ENCODE measurements around the gene KCTD12.
A peak's percentile ranks its signal among the peaks of the same experiment; 100 is the strongest.

Gene KCTD12

DNA sequence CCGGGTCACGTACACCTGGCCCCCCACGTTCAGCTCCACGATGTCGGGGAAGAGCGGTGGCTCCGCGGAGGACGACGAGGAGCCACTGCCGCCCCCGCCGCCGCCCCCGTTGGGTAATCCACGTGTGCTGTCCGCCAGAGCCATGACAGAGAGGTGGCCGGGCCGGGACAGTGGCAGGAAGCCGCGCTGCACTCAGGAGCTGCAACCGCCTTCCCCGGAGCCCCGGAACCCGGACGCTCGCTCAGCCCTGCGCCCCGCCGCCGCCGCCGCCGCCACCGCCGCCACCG lies 257 bp downstream of the KCTD12 start:
- no peak for DNase-seq

DNA sequence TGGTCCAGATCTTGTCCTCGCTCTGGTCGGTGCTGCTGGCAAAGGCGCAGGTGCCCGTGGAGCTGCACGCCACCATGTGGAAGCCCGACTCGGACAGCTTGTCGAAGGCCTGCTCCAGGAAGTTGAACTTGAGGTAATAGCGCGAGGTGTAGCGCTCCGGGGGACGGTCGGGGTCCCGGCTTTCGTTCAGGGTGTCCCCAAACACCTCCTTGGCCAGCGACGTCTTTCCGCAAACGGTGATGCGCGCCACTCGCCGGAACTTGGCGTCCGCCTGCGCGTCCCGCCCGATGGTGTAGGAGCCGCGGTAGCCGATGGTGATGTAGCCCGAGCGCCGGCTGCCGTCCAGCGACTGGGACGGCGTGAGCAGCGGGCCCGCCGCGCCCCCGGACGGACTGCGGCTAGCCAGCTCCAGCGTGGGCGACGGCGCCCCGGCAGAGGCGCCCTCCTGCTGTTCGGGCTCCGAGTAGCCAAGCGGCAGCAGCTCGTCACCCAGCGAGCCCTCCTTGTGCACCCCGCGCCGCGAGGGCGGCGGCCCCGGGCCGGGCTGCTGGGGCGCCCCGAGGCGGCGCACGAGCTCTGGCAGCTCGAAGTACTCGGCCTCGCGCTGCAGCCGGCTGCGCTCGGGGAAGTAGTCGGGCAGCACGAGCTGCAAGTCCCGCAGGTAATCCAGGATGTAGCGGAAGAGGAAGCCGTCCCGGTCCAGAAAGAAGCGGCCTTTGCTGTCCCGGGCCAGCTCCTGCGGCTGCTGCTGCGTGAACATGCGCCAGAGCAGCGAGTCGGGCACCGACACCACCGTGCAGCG lies 801 bp downstream of the KCTD12 start:
- DNase-seq = peak; percentile 52

DNA sequence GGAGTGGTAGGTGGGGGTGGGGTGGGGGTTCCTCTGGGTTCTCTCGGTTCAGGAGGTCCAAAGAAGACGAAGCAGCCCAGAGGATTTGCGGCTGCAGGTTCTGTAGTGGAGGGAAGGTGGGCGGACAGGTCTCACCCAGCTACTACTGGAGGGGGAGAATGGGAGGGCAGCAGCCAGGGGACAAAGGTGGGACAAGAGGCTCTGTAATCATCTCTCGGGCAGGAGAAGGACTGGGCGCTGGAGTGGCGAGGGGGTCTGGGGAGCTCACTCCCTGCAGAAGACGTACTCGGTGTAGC lies 1.4 kb downstream of the KCTD12 start:
- DNase-seq = no peak

GRCh38 chr13:76884186-76884906 lies 1.9 kb downstream of the KCTD12 start:
- no peak for DNase-seq

- no peak for DNase-seq
Observed at GRCh38 chr13:76883236-76883635, 3.0 kb downstream of the KCTD12 start.

DNA sequence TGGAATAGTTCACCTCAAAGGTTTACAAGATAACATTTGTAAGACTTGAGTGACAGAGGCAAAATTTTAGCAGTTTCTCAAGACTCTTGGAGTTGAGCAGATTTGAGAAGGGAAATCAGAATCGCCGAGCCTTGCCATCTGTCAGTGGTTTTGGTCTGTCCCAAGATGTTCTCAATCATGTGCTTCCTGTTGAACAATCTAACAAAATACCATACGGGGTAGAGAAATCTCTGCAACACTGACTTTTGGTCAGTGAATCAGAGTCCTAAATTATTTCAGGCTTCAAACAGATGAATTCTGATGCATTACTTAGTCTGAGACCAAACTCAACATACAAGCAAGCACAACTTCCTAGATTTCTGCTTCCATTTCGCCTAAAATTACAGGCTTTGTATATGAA lies 3.8 kb downstream of the KCTD12 start:
- no peak for DNase-seq

GRCh38 chr13:76879883-76880270 lies 6.3 kb downstream of the KCTD12 start:
- DNase-seq = no peak

GRCh38 chr13:76879203-76879882 lies 6.9 kb downstream of the KCTD12 start:
- peak; percentile 81 for DNase-seq

GRCh38 chr13:76878043-76878442 lies 8.2 kb downstream of the KCTD12 start:
- no peak for DNase-seq

DNA sequence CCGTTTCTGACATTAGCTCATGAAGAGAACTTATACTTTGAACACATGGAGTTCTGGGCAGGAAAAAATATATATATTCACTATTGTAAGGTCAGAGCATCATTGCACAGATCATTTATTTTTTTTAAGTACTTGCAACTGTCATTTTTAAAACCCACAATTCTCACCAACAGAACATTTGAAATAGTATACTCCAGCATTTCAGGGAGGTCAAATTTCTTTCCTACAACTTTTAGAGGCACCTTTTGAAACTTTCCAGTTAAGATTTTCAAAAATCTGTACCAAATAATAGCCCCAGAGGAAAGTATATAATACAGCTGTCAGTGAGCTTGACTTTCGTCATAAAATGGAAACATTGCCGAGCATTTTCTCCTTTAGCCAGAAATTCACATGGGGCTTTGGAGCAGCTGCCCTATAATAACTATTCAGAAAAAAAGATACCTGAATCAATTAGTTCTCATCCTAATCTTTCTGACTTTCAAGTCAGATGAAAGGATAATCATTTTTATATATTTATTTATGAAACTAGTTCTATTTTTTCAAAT lies 10.9 kb downstream of the KCTD12 start:
- DNase-seq = no peak

GRCh38 chr13:76874479-76874878 lies 11.7 kb downstream of the KCTD12 start:
- no peak for DNase-seq

DNA sequence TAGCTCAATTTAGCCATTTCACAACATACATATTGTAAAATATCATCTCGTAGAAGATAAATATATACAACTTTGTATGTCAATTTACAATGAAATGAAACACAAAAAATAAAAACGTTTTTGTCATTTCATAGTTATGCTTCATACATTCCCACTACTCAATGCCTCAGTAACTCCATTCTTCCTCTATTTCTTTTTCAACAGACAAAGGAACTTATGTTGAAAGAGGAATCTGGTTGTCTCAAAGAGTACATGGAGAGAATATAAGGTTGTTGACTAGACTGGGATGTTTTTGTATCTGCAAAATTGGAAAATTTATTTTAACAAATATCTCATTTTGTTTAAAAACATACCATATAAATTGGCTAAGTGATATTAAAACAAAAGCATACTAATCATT lies 12.8 kb downstream of the KCTD12 start:
- no peak for DNase-seq

GRCh38 chr13:76872675-76873074 lies 13.5 kb downstream of the KCTD12 start:
- DNase-seq = no peak

GRCh38 chr13:76871432-76871831 lies 14.8 kb downstream of the KCTD12 start:
- DNase-seq = no peak

GRCh38 chr13:76868371-76868770 lies 17.8 kb downstream of the KCTD12 start:
- no peak for DNase-seq

- no peak for DNase-seq
Observed at GRCh38 chr13:76865996-76866503, 20.2 kb downstream of the KCTD12 start.

GRCh38 chr13:76865109-76865508 lies 21.1 kb downstream of the KCTD12 start:
- DNase-seq = no peak

DNA sequence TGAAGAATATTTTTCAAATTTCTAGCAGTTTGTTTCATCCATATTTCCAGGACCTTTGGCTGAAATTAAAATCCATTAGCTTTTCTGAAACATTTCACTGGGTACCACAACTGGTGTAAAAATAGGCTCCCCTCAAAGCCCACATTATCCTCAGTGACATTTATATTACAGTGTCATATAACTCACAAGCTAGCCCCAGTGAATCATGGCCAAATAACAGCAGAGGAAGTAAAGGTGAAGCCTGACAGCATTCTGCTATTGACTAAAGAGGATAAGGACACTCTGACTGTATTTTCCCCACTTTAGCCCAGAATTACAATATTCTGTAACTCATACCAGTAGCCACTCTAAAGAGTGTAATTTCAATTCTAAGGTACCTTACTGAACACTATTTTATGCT lies 21.9 kb downstream of the KCTD12 start:
- no peak for DNase-seq

GRCh38 chr13:76863022-76863421 lies 23.2 kb downstream of the KCTD12 start:
- DNase-seq = no peak

DNA sequence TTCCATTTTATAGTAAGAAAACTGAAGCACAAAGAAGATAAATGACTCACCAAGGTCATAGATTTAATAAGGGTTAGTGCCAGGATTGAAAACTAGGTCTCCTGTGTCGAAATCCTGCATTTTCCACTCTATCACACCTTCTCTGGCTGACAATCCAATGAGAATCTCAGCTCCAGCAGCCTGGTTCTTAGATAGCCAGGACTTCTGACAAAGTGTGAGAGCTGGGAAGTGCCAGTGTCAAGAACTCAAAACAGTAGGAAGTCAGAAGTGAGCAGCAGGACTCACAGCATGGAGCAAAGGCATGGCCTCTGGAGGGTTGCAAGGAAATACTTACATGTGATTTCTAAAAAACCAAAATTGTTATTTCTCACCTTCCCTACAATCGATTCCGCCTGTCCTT lies 24.3 kb downstream of the KCTD12 start:
- DNase-seq = no peak

- no peak for DNase-seq
Observed at GRCh38 chr13:76860706-76861105, 25.5 kb downstream of the KCTD12 start.

GRCh38 chr13:76854894-76855293 lies 31.3 kb downstream of the KCTD12 start:
- DNase-seq = no peak

GRCh38 chr13:76853921-76854608 lies 32.1 kb downstream of the KCTD12 start:
- DNase-seq = no peak
